Glomerular visceral epithelial cell (primary cell): ENCODE data around the gene NANOS3.

Source experiments
- DNase-seq: peaks from one replicate; pipeline ENCODE4 v3.0.0-alpha.2; 2016; ENCODE audit errors: extremely low spot score

Gene NANOS3

GRCh38 chr19:13876834-13877233 lies at the start of gene NANOS3:
NANOS3 (plus strand) TSS chr19:13877134; CDS start chr19:13877249, 115 bp downstream.
- DNase-seq: no peak

DNA sequence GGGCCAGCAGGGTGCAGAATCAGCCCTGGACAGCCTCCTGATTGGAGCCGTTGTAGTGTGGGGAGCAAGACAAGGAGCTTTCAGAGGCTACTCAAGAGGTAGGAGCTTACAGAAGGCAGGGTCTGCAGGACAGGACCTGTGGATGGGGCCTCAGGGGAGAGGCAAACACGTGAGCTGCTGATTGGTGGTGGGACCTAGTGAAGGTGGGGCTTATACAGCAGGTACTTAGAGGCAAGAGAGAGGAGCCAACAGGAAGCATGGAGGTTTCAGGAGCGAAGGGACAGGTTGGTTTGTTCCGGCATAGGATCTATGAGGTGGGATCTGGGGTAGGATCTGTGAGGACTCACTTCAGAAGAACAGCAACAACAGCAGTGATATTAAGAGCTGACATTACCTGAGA lies 49.3 kb upstream of the NANOS3 start:
- no peak for DNase-seq

DNA sequence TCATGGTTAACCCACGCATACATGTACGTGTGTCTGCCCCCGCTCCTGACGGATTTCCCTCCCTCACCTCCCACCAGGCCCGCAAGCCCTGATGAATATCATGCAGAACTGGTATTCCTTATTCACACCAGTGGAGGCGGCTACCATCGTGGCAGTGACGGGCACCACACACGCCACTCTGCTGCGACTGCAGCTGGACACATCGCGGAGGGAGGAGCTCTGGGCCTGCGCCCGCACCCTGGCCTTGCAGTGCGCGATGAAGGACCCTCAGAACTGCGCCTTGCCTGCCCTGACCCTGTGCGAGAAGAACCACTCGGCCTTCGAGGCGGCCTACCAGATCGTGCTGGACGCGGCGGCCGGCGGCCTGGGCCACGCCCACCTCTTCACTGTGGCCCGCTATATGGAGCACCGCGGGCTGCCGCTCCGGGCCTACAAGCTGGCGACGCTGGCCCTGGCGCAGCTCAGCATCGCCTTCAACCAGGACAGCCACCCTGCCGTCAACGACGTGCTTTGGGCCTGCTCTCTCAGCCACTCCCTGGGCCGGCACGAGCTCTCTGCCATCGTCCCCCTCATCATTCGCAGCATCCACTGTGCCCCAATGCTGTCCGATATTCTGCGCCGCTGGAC lies 46.7 kb upstream of the NANOS3 start:
- no peak for DNase-seq

- no peak for DNase-seq
These were observed 46.0 kb upstream of the NANOS3 start for GRCh38 chr19:13830741-13831536.

DNA sequence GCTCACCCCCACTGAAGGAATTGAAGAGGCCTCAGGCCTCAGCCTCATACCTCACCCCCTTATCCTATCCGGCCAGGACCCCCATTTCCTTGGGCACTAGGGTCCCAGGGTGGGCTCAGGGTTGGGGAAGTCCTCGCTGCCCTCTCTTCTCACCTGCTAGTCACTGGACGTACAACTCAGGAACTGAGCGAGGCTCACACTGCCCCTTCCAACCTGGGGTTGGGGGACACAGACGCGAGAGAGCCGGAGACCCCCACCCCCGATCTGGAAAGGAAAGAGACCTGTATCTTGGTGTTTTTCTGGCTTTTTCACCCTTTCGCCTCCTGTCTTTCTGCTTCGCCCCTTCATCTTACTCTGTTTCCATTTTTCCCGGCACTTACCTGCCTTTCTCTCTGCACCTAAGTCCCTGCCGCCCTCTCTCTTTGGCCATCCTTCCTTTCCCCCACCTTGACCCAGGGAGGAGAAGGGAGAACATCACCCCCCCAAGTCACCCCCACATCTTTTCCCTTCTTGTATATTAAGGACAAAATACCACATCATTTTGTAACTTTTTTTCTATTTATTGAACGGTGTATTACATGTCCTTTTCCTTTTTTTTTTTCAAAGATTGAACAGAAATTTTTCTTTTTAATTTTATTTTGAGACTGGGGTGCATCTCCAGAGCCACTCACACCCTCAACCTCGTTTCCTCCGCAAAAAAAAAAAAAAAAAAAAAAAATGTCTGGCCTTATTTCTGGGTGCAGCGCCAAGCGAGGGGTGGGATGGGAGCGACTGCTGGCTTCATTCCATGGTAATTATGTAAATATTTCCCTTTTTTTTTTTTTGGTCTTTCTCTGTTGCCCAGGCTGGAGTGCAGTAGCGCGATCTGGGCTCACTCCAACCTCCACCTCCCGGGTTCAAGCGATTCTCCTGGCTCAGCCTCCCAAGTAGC lies 45.1 kb upstream of the NANOS3 start:
- DNase-seq: no peak

GRCh38 chr19:13833330-13834243 lies 43.3 kb upstream of the NANOS3 start:
- DNase-seq: peak; percentile 95

GRCh38 chr19:13834244-13835069 lies 42.5 kb upstream of the NANOS3 start:
- peak; percentile 62 for DNase-seq

DNA sequence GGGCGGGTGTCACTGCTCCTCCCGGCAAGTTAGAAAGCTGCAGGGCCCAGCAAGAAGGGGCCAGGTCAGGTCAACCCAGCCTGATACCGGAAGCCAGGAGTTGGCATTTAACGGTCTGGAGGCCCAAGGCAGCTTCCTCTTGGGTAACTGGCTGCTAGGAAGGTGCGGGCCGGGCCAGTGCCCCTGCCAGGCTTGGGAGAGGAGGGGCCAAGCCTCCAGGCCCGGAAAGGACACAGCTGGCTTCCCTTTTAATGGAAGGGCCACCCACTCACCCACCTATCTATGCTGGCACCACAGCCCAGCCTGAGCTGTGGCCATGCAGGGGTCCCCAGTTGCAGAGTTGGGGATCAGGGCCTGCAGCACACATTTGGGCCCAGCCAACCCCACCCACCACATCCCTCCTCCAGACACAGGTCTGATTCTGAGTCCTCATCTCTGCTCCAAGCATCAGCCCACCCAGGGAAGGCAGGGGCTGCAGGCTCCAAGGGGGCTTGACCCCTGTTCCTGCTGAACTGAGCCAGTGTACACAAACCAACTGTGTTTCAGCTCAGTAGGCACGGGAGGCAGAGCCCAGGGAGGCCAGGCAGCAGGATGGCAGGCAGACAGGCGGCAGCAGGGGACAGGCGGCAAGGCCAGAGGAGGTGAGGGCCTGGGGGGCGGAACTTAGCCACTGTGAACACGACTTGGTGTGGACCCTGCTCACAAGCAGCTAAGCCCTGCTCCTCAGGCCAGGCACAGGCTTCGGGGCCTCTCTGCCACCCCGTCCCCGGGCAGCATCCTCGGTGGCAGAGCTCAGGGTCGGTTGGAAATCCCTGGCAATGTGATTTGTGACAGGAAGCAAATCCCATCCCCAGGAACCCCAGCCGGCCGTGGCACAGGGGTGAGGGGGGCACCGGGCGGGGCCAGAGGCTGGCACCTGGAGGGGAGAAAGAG lies 40.9 kb upstream of the NANOS3 start:
- no peak for DNase-seq

GRCh38 chr19:13838435-13839129 lies 38.4 kb upstream of the NANOS3 start:
- no peak for DNase-seq

DNA sequence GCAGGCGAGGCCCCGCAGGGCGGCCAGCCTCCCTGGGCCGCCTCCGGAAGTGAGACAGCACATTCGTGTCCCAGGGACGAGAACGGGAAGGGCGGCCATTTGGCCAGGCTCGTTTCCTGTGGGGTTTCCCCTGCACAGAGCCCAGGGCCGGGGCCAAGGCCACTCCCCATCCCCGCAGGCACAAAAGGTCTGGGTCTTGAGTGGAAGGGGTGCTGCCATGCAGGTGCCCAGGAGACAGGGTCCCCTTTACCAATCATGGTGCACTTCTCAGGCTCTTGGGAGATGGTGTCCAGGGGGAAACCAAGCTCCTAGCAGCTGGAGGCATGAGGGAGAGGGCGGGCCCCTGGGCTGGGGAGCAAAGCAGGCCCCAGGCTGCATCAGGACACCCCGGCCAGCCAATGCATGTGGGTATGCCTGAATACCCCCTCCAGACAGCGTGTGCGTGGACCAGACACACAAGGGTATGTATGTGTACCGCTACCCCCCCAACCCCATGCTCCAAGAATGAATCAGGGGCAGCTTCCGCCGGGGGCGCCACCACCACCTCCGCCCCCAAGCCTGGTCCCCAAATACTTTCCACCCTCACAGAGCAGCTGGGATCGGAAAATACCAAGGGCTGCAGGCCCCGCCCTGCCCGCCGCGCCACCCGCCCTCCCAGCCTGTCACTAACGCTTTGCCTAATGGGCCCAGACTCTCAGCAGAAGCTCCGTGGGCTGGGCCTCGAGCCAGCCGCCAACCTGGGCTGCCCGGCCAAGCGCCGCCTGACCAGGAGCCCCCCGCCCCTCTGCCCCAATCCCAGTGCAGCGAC lies 37.6 kb upstream of the NANOS3 start:
- DNase-seq: peak; percentile 91

- DNase-seq: no peak
These were observed 37.0 kb upstream of the NANOS3 start for GRCh38 chr19:13839938-13840304.

DNA sequence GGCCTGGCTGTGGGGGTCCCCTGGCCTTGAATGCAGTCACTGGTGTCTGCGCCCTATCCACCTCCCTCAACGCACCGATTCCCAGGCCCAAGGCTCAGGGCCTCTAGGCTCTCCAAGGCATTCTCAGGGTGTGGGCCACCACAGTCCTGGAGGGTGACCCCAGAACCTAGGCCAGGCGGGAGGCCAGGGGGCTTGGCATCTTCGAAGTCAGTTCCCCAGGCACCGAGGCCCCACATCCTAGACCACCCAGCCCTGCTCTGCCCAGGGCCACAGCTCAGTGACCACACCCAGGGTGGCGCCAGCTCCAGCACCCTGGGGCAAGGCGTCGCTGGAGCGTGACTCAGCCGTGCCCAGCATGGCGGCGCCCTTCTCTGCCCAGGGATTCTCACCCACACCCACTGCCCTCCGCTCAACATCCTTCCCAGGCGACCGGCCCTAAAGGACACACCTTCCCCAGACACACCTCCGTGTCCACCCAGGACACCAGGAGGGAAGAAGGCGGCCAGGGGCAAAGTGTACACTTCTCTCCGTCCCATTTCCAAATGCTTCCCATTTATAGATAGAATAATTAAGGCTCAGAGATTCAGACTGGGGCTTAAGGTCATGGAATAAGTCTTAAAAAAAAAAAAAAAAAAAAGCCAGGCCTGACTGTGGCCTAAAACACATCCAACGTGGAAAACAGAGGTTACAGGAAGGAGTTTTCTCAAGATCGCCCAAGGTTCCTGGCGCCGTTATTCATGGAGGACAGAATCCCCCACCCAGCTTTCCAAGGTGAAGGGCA lies 36.4 kb upstream of the NANOS3 start:
- DNase-seq: peak; percentile 87

DNA sequence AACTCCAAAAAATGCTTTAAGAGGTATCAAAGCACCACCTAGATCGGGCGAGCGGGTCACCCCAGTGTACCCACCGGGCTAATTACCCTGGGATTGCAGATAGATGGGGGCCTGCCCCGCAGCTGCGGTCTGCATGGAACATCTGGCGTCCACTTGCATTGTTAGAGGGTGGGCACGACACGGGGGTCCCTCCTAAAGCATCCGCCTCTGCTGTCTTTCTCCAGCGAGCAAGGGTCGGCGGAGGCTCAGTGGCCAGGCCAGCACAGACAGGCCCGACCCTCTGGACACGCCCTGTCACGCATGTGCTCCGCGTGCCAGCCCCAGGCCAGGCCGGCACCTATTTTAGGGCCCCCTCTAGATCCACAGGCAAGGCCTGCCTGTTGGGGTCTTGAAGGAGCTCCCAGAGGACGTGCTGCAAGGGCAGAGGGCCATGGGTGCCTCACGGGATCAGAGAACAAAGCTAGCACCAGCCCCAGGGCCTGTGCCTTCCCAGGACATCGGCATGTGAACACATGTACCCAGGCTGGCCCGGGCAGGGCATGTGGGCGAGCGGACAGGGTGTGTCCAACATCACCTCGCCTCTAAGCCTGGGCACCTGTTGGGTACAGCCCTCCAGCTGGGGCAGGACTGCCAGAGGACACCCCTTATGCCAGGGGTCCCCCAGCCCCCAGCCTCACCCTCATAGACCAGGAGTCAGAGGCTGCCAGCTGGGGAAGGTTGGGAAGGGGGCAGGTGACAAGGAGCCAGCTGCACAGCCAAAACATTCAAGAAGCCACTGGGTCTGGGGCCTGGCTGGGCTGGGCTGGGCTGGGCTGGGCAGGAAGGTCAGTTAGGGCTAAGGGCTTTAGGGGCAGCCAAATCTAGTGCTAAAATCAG lies 35.6 kb upstream of the NANOS3 start:
- DNase-seq: peak; percentile 65

GRCh38 chr19:13841962-13842290 lies 35.0 kb upstream of the NANOS3 start:
- no peak for DNase-seq

- DNase-seq: peak; percentile 89
These were observed 34.4 kb upstream of the NANOS3 start for GRCh38 chr19:13842291-13843103.
